Naive thymus-derived CD8-positive, alpha-beta T cell (primary cell): ENCODE data around the gene ADCY4. TPM values are rescaled to one million over a fixed set of nuclear protein-coding genes. Genes with fewer than 3 reads are reported as not detected.

ENCODE experiments used
- polyA plus RNA-seq, 3 donors: library from polyadenylated mRNA; unstranded; fragments of 300-500 nt; fragmentation: Illumina TruSeq; gene quantifications; one replicate each; pipeline ENCODE4 v1.2.3, GENCODE V29; 2021
- total RNA-seq, 8 experiments: library from RNA in 2 of 8; stranded (reverse) in 2 of 8; gene quantifications; one replicate each; pipeline ENCODE4 v1.2.3 and lab custom pipeline; 2021 to 2026

ADCY4 gene
- total and polyA plus RNA-seq, 5 experiments from 2014 or later = 0.08 to 4.7 (median 0.28) TPM

Other genes with a start within 250 kb of the ADCY4 start
Only the 30 nearest of the 33 such genes appear.
- 1 to 10 TPM; 2.7 to 3.4 TPM for gene NRL, start 220.1 kb downstream of the ADCY4 start, total RNA-seq
- gene NRL, start 220.1 kb downstream of the ADCY4 start, polyA plus RNA-seq = 1 to 10 TPM; 3.0 to 3.5 (median 3.1) TPM
- 1 to 10 TPM; 1.9 to 2.2 TPM for gene FITM1, start 204.4 kb downstream of the ADCY4 start, total RNA-seq
- gene FITM1, start 204.4 kb downstream of the ADCY4 start, polyA plus RNA-seq = under 1 TPM; 0.52 to 0.60 (median 0.52) TPM
- gene PSME1, start 198.9 kb downstream of the ADCY4 start, total RNA-seq = 100 to 1,000 TPM; 202 to 203 TPM
- 100 to 1,000 TPM; 681 to 767 (median 753) TPM for gene PSME1, start 198.9 kb downstream of the ADCY4 start, polyA plus RNA-seq
- 10 to 100 TPM; 16.6 to 18.1 TPM for gene EMC9, start 193.5 kb downstream of the ADCY4 start, total RNA-seq
- 1 to 10 TPM; 7.5 to 9.4 (median 8.4) TPM for gene EMC9, start 193.5 kb downstream of the ADCY4 start, polyA plus RNA-seq
- 100 to 1,000 TPM; 129 to 140 TPM for gene PSME2, start 188.5 kb downstream of the ADCY4 start, total RNA-seq
- 100 to 1,000 TPM; 402 to 471 (median 463) TPM for gene PSME2, start 188.5 kb downstream of the ADCY4 start, polyA plus RNA-seq
- 10 to 100 TPM; 85.7 to 91.4 TPM for gene RNF31, start 187.6 kb downstream of the ADCY4 start, total RNA-seq
- 10 to 100 TPM; 34.1 to 45.3 (median 37.6) TPM for gene RNF31, start 187.6 kb downstream of the ADCY4 start, polyA plus RNA-seq
- gene IRF9, start 173.8 kb downstream of the ADCY4 start, total RNA-seq = 100 to 1,000 TPM; 109 to 116 TPM
- gene IRF9, start 173.8 kb downstream of the ADCY4 start, polyA plus RNA-seq = 10 to 100 TPM; 46.6 to 68.6 (median 51.3) TPM
- 10 to 100 TPM; 33.7 to 39.2 TPM for gene REC8, start 163.0 kb downstream of the ADCY4 start, total RNA-seq
- gene REC8, start 163.0 kb downstream of the ADCY4 start, polyA plus RNA-seq = 10 to 100 TPM; 11.1 to 11.6 (median 11.2) TPM
- 10 to 100 TPM; 24.4 to 24.8 TPM for gene IPO4, start 146.3 kb downstream of the ADCY4 start, total RNA-seq
- gene IPO4, start 146.3 kb downstream of the ADCY4 start, polyA plus RNA-seq = 10 to 100 TPM; 20.2 to 27.5 (median 21.1) TPM
- gene TM9SF1, start 139.6 kb downstream of the ADCY4 start, total RNA-seq = 10 to 100 TPM; 19.4 to 22.1 TPM
- 10 to 100 TPM; 23.1 to 29.8 (median 29.1) TPM for gene TM9SF1, start 139.6 kb downstream of the ADCY4 start, polyA plus RNA-seq
- gene TSSK4, start 129.4 kb downstream of the ADCY4 start, total RNA-seq = 1 to 10 TPM in 1 of 2 experiments, under 1 TPM in 1; 0.30 to 1.1 TPM
- under 1 TPM; 0.79 to 0.95 (median 0.87) TPM for gene TSSK4, start 129.4 kb downstream of the ADCY4 start, polyA plus RNA-seq
- 100 to 1,000 TPM in 1 of 2 experiments, 10 to 100 TPM in 1; 99.4 to 107 TPM for gene CHMP4A, start 121.6 kb downstream of the ADCY4 start, total RNA-seq
- gene CHMP4A, start 121.6 kb downstream of the ADCY4 start, polyA plus RNA-seq = 100 to 1,000 TPM; 133 to 144 (median 143) TPM
- 10 to 100 TPM; 13.7 to 15.3 TPM for gene MDP1, start 119.0 kb downstream of the ADCY4 start, total RNA-seq
- 10 to 100 TPM; 33.8 to 39.1 (median 34.5) TPM for gene MDP1, start 119.0 kb downstream of the ADCY4 start, polyA plus RNA-seq
- 100 to 1,000 TPM in 1 of 2 experiments, 10 to 100 TPM in 1; 96.8 to 107 TPM for gene NEDD8, start 102.7 kb downstream of the ADCY4 start, total RNA-seq
- gene NEDD8, start 102.7 kb downstream of the ADCY4 start, polyA plus RNA-seq = 100 to 1,000 TPM; 302 to 320 (median 319) TPM
- gene GMPR2, start 102.1 kb downstream of the ADCY4 start, total RNA-seq = 10 to 100 TPM; 76.4 to 78.6 TPM
- gene GMPR2, start 102.1 kb downstream of the ADCY4 start, polyA plus RNA-seq = 100 to 1,000 TPM in 1 of 3 donors, 10 to 100 TPM in 2; 79.7 to 111 (median 85.4) TPM
- 100 to 1,000 TPM; 125 to 136 TPM for gene TINF2, start 92.4 kb downstream of the ADCY4 start, total RNA-seq
- gene TINF2, start 92.4 kb downstream of the ADCY4 start, polyA plus RNA-seq = 100 to 1,000 TPM; 116 to 154 (median 150) TPM
- 1 to 10 TPM; 6.5 to 6.9 TPM for gene TGM1, start 71.9 kb downstream of the ADCY4 start, total RNA-seq
- under 1 TPM in 1 of 3 donors, not detected in 2; 0.13 TPM for gene TGM1, start 71.9 kb downstream of the ADCY4 start, polyA plus RNA-seq
- gene RABGGTA, start 63.5 kb downstream of the ADCY4 start, total RNA-seq = 10 to 100 TPM; 43.3 to 46.5 TPM
- 10 to 100 TPM; 12.7 to 22.1 (median 20.4) TPM for gene RABGGTA, start 63.5 kb downstream of the ADCY4 start, polyA plus RNA-seq
- gene DHRS1, start 35.3 kb downstream of the ADCY4 start, total RNA-seq = 10 to 100 TPM; 27.5 to 34.2 TPM
- 10 to 100 TPM; 19.6 to 22.4 (median 20.8) TPM for gene DHRS1, start 35.3 kb downstream of the ADCY4 start, polyA plus RNA-seq
- 10 to 100 TPM; 21.8 to 25.8 TPM for gene NOP9, start 35.2 kb downstream of the ADCY4 start, total RNA-seq
- 1 to 10 TPM; 1.3 to 2.2 (median 1.6) TPM for gene NOP9, start 35.2 kb downstream of the ADCY4 start, polyA plus RNA-seq
- 10 to 100 TPM; 12.2 to 15.5 TPM for gene CIDEB, start 27.1 kb downstream of the ADCY4 start, total RNA-seq
- gene CIDEB, start 27.1 kb downstream of the ADCY4 start, polyA plus RNA-seq = 10 to 100 TPM in 2 of 3 donors, 1 to 10 TPM in 1; 8.6 to 16.1 (median 13.2) TPM
- 10 to 100 TPM; 12.5 to 13.0 TPM for gene LTB4R2, start 24.9 kb downstream of the ADCY4 start, total RNA-seq
- 1 to 10 TPM in 2 of 3 donors, under 1 TPM in 1; 0.93 to 3.5 (median 1.5) TPM for gene LTB4R2, start 24.9 kb downstream of the ADCY4 start, polyA plus RNA-seq
- gene LTB4R, start 23.6 kb downstream of the ADCY4 start, total RNA-seq = 10 to 100 TPM in 1 of 2 experiments, 1 to 10 TPM in 1; 9.6 to 10.1 TPM
- gene LTB4R, start 23.6 kb downstream of the ADCY4 start, polyA plus RNA-seq = 1 to 10 TPM; 3.4 to 5.9 (median 4.5) TPM
- gene RIPK3, start 4.9 kb upstream of the ADCY4 start, total RNA-seq = 10 to 100 TPM; 32.9 to 35.8 TPM
- 10 to 100 TPM in 1 of 3 donors, 1 to 10 TPM in 2; 5.3 to 11.1 (median 5.6) TPM for gene RIPK3, start 4.9 kb upstream of the ADCY4 start, polyA plus RNA-seq
- not detected for gene NFATC4, start 33.1 kb upstream of the ADCY4 start, total RNA-seq
- gene NFATC4, start 33.1 kb upstream of the ADCY4 start, polyA plus RNA-seq = not detected
- under 1 TPM; 0.29 to 0.36 TPM for gene NYNRIN, start 63.9 kb upstream of the ADCY4 start, total RNA-seq
- gene NYNRIN, start 63.9 kb upstream of the ADCY4 start, polyA plus RNA-seq = under 1 TPM in 1 of 3 donors, not detected in 2; 0.13 TPM
- gene CBLN3, start 94.6 kb upstream of the ADCY4 start, total RNA-seq = 1 to 10 TPM; 3.9 to 4.8 TPM
- under 1 TPM in 1 of 3 donors, not detected in 2; 0.23 TPM for gene CBLN3, start 94.6 kb upstream of the ADCY4 start, polyA plus RNA-seq
- gene KHNYN, start 94.9 kb upstream of the ADCY4 start, total RNA-seq = 100 to 1,000 TPM; 142 to 150 TPM
- 10 to 100 TPM in 2 of 3 donors, 1 to 10 TPM in 1; 9.1 to 16.9 (median 10.6) TPM for gene KHNYN, start 94.9 kb upstream of the ADCY4 start, polyA plus RNA-seq
- gene SDR39U1, start 107.7 kb upstream of the ADCY4 start, total RNA-seq = 100 to 1,000 TPM; 140 to 145 TPM
- 10 to 100 TPM; 70.3 to 90.8 (median 89.5) TPM for gene SDR39U1, start 107.7 kb upstream of the ADCY4 start, polyA plus RNA-seq
- not detected for gene CMA1, start 173.2 kb upstream of the ADCY4 start, total RNA-seq
- gene CMA1, start 173.2 kb upstream of the ADCY4 start, polyA plus RNA-seq = not detected